ENCODE measurements around the gene MAMDC2. TPM values are rescaled to one million over a fixed set of nuclear protein-coding genes. Genes with fewer than 3 reads are reported as not detected.

Gene MAMDC2
- total RNA-seq, 2 experiments from 2014 or later: not detected

- intact Hi-C loops (cut with micrococcal nuclease): loop anchor here (2.0 kb wide), 1 partner anchor 155 kb away; no protein-coding TSS in a partner anchor
- no peak overlapping the region for H3K27ac Mint-ChIP-seq
- CTCF ChIA-PET: interaction anchor here (1.7 kb wide), 1 partner anchor 346 kb away, joined by 5 read pairs; no protein-coding TSS in a partner anchor
- no peak overlapping the region for H3K4me3 Mint-ChIP-seq
- POLR2A ChIA-PET: interaction anchor here (0.7 to 2.6 kb wide), 3 partner anchors 163 to 1308 kb away, joined by 3 to 7 read pairs (median 3); no protein-coding TSS in a partner anchor
- TF ChIP-seq CTCF (IDR thresholded peaks at IDR 0.05): no peak
- no peaks in the 10 kb centered on the region for H3K27me3 Mint-ChIP-seq
- no peaks in the 10 kb centered on the region for H3K9me3 Mint-ChIP-seq
- H3K36me3 Mint-ChIP-seq (ENCODE audit: low read depth): peaks cover 17% of the 10 kb centered on the region
- peaks cover 31% of the 10 kb centered on the region for H3K4me1 Mint-ChIP-seq (ENCODE audit: low read depth)
- no peak for DNase-seq
- ATAC-seq: no peak
Observed at GRCh38 chr9:70256123-70256551, 212.5 kb downstream of the MAMDC2 start.

GRCh38 chr9:70257502-70257901 lies 213.9 kb downstream of the MAMDC2 start:
- ATAC-seq: no peak
- peak overlapping the region; percentile 98 for H3K27ac Mint-ChIP-seq
- H3K4me1 Mint-ChIP-seq (ENCODE audit: low read depth): peaks cover 44% of the 10 kb centered on the region
- H3K9me3 Mint-ChIP-seq: no peaks in the 10 kb centered on the region
- no peak for DNase-seq
- POLR2A ChIA-PET: interaction anchor here (0.8 to 2.6 kb wide), 5 partner anchors 29 to 163 kb away, joined by 3 to 7 read pairs (median 4); no protein-coding TSS in a partner anchor
- intact Hi-C loops (cut with micrococcal nuclease): loop anchor here (2.0 kb wide), 1 partner anchor 153 kb away; no protein-coding TSS in a partner anchor
- no peak for TF ChIP-seq CTCF (IDR thresholded peaks at IDR 0.05)
- peak overlapping the region; percentile 93 for H3K4me3 Mint-ChIP-seq
- H3K27me3 Mint-ChIP-seq: no peaks in the 10 kb centered on the region
- H3K36me3 Mint-ChIP-seq (ENCODE audit: low read depth): peaks cover 31% of the 10 kb centered on the region
- CTCF ChIA-PET: interaction anchor here (0.9 to 1.5 kb wide), 3 partner anchors 144 to 345 kb away, joined by 3 to 4 read pairs (median 3); no protein-coding TSS in a partner anchor

- Mint-ChIP-seq H3K36me3 (ENCODE audit: low read depth) (peaks cover 36% of the 10 kb centered on the region), H3K4me1 (ENCODE audit: low read depth) (peaks cover 50% of the 10 kb centered on the region), H3K27me3 (no peaks in the 10 kb centered on the region), H3K27ac (peak overlapping the region; percentile 98), H3K4me3 (peak overlapping the region; percentile 93), H3K9me3 (no peaks in the 10 kb centered on the region)
- ChIA-PET CTCF (interaction anchor here (0.9 to 1.5 kb wide), 3 partner anchors 145 to 345 kb away, joined by 3 to 4 read pairs (median 3); no protein-coding TSS in a partner anchor), POLR2A (interaction anchor here (0.8 to 2.6 kb wide), 7 partner anchors 28 to 499 kb away, joined by 3 to 7 read pairs (median 4); partner anchors contain the start of gene PTAR1)
- ATAC-seq (peak; percentile 42), DNase-seq (peak; percentile 47)
- TF ChIP-seq CTCF (IDR thresholded peaks at IDR 0.05): no peak
- intact Hi-C loops (cut with micrococcal nuclease): loop anchor here (2.0 kb wide), 1 partner anchor 153 kb away; no protein-coding TSS in a partner anchor
Observed at GRCh38 chr9:70257991-70258691, 214.5 kb downstream of the MAMDC2 start.

GRCh38 chr9:70258692-70259511 lies 215.3 kb downstream of the MAMDC2 start, which contains the start of gene SMC5:
TSS of gene SMC5 (plus strand) at chr9:70258978. CDS start at chr9:70259079, 101 bp downstream.
- peaks cover 36% of the 10 kb centered on the region for H3K36me3 Mint-ChIP-seq (ENCODE audit: low read depth)
- ATAC-seq (peak; percentile 88), DNase-seq (peak; percentile 89)
- H3K9me3 Mint-ChIP-seq: no peaks in the 10 kb centered on the region
- H3K27ac Mint-ChIP-seq: peak within 1 kb of the TSS; percentile 98
- ChIA-PET POLR2A (interaction anchor here (1.0 to 2.6 kb wide), 4 partner anchors 153 to 500 kb away, joined by 3 to 7 read pairs (median 5); partner anchors contain the start of gene PTAR1), CTCF (interaction anchor here (1.5 kb wide), 1 partner anchor 146 kb away, joined by 3 read pairs; no protein-coding TSS in a partner anchor)
- no peak for TF ChIP-seq CTCF (IDR thresholded peaks at IDR 0.05)
- no peaks in the 10 kb centered on the region for H3K27me3 Mint-ChIP-seq
- peak within 1 kb of the TSS; percentile 93 for H3K4me3 Mint-ChIP-seq
- intact Hi-C loops (cut with micrococcal nuclease): no loop called here
- H3K4me1 Mint-ChIP-seq (ENCODE audit: low read depth): peaks cover 53% of the 10 kb centered on the region

Measured in activated CD8-positive, alpha-beta T cell treated with anti-CD3 and anti-CD28 coated beads for 36 hours (primary cell).